ENCODE results near the gene ABCA6. TPM values are rescaled to one million over a fixed set of nuclear protein-coding genes. Genes with fewer than 3 reads are reported as not detected.

Gene ABCA6
- total and polyA plus RNA-seq, 4 donors, result 1.9 to 132 (median 8.7) TPM

GRCh38 chr17:69065113-69065512 is 76.6 kb downstream of the ABCA6 start:
- no peaks in the 10 kb centered on the region for H3K27me3 ChIP-seq (ENCODE audit: control insufficient read depth in 3 of 3, insufficient read depth in 3 of 3, low read length in 2 of 3)

GRCh38 chr17:69064476-69064875 is 77.2 kb downstream of the ABCA6 start:
- Histone ChIP-seq H3K9ac (ENCODE audit: insufficient read depth in 1 of 2, low read length in 2 of 2) (no peak overlapping the region), H3K27ac (ENCODE audit: low read depth in 1 of 2, low read length in 1 of 2) (no peak overlapping the region), H3K9me3 (ENCODE audit: control insufficient read depth in 4 of 4, insufficient read depth in 3 of 4, low read length in 3 of 4) (no peaks in the 10 kb centered on the region), H3K27me3 (ENCODE audit: control insufficient read depth in 3 of 3, insufficient read depth in 3 of 3, low read length in 2 of 3) (no peaks in the 10 kb centered on the region), H3K36me3 (ENCODE audit: control insufficient read depth in 4 of 4, insufficient read depth in 4 of 4, low read length in 4 of 4) (peaks cover 0 to 8% (median 2%) of the 10 kb centered on the region in 4 donors), H3K4me3 (no peak overlapping the region), H3K4me1 (ENCODE audit: control insufficient read depth in 5 of 5, insufficient read depth in 5 of 5, low read length in 5 of 5) (peaks cover 0 to 12% (median 0%) of the 10 kb centered on the region in 5 donors)
- 57 to 60% methylated on average over 1 of the region's 1 CpG for WGBS, 2 donors
- no peak for TF ChIP-seq CTCF (IDR thresholded peaks at IDR 0.05; ENCODE audit: control extremely low read depth, extremely low read depth)
- DNase-seq, result no peak
- ATAC-seq (ENCODE audit: insufficient read depth, low FRiP score), result no peak

More at GRCh38 chr17:69065113-69065512, 76.6 kb downstream of the ABCA6 start:
- Histone ChIP-seq H3K4me1 (ENCODE audit: control insufficient read depth in 5 of 5, insufficient read depth in 5 of 5, low read length in 5 of 5) (peaks cover 0 to 12% (median 0%) of the 10 kb centered on the region in 5 donors), H3K36me3 (ENCODE audit: control insufficient read depth in 4 of 4, insufficient read depth in 4 of 4, low read length in 4 of 4) (peaks cover 0 to 8% (median 2%) of the 10 kb centered on the region in 4 donors), H3K4me3 (no peak overlapping the region), H3K9me3 (ENCODE audit: control insufficient read depth in 4 of 4, insufficient read depth in 3 of 4, low read length in 3 of 4) (no peaks in the 10 kb centered on the region), H3K27ac (ENCODE audit: low read depth in 1 of 2, low read length in 1 of 2) (no peak overlapping the region), H3K9ac (ENCODE audit: insufficient read depth in 1 of 2, low read length in 2 of 2) (no peak overlapping the region)
- ATAC-seq (ENCODE audit: insufficient read depth, low FRiP score), result no peak
- DNase-seq, result no peak
- TF ChIP-seq CTCF (IDR thresholded peaks at IDR 0.05; ENCODE audit: control extremely low read depth, extremely low read depth), result no peak

- WGBS, 2 donors, result 55 to 74% methylated on average over 2 of the region's 2 CpGs
- Histone ChIP-seq H3K27me3 (ENCODE audit: control insufficient read depth in 3 of 3, insufficient read depth in 3 of 3, low read length in 2 of 3) (no peaks in the 10 kb centered on the region), H3K4me3 (no peak overlapping the region), H3K27ac (ENCODE audit: low read depth in 1 of 2, low read length in 1 of 2) (no peak overlapping the region), H3K9me3 (ENCODE audit: control insufficient read depth in 4 of 4, insufficient read depth in 3 of 4, low read length in 3 of 4) (no peaks in the 10 kb centered on the region), H3K4me1 (ENCODE audit: control insufficient read depth in 5 of 5, insufficient read depth in 5 of 5, low read length in 5 of 5) (peaks cover 0 to 12% (median 0%) of the 10 kb centered on the region in 5 donors), H3K9ac (ENCODE audit: insufficient read depth in 1 of 2, low read length in 2 of 2) (no peak overlapping the region), H3K36me3 (ENCODE audit: control insufficient read depth in 4 of 4, insufficient read depth in 4 of 4, low read length in 4 of 4) (peaks cover 0 to 8% (median 2%) of the 10 kb centered on the region in 4 donors)
- DNase-seq (no peak), ATAC-seq (ENCODE audit: insufficient read depth, low FRiP score) (no peak)
- no peak for TF ChIP-seq CTCF (IDR thresholded peaks at IDR 0.05; ENCODE audit: control extremely low read depth, extremely low read depth)
Observed at GRCh38 chr17:69064001-69064400, 77.7 kb downstream of the ABCA6 start.

Measured in lung (tissue), 12 donors.